GM21360 (cell line): Measurements from ENCODE around the gene TIMM17B.
"Not testable (repeated sequence)": the region's sequence is repeated elsewhere in the genome, so short reads cannot be mapped to it uniquely, and the experiment has no call there.

ENCODE experiments used
- ATAC-seq: cut with Tn5 transposase; IDR thresholded peaks from one replicate; pipeline ENCODE4 v1.9.1; 2021; ENCODE audit warnings: mild to moderate bottlenecking, moderate library complexity; ENCODE audit not compliant: unreplicated experiment

TIMM17B gene

GRCh38 chrX:48897157-48897624, 377 bp downstream of the TIMM17B start:
- peak; percentile 19 for ATAC-seq

- ATAC-seq: no peak
Measured at GRCh38 chrX:48896611-48897011, 957 bp downstream of the TIMM17B start.

GRCh38 chrX:48894891-48895290, 2.7 kb downstream of the TIMM17B start:
- no peak for ATAC-seq

GRCh38 chrX:48893556-48894348, 3.8 kb downstream of the TIMM17B start:
- no peak for ATAC-seq

- ATAC-seq: no peak
Measured at GRCh38 chrX:48892896-48893295, 4.7 kb downstream of the TIMM17B start.

- ATAC-seq: peak; percentile 74
Measured at GRCh38 chrX:48891402-48892288, 5.9 kb downstream of the TIMM17B start.

- peak; percentile 26 for ATAC-seq
Measured at GRCh38 chrX:48890934-48891401, 6.6 kb downstream of the TIMM17B start.

- ATAC-seq: no peak
Measured at GRCh38 chrX:48890296-48890925, 7.2 kb downstream of the TIMM17B start.

- not testable (repeated sequence) for ATAC-seq
Measured at GRCh38 chrX:48886586-48886985, 11.0 kb downstream of the TIMM17B start.

GRCh38 chrX:48883729-48884128, 13.8 kb downstream of the TIMM17B start:
- ATAC-seq: no peak

GRCh38 chrX:48876944-48877343, 20.6 kb downstream of the TIMM17B start:
- not testable (repeated sequence) for ATAC-seq

GRCh38 chrX:48872017-48872416, 25.6 kb downstream of the TIMM17B start:
- ATAC-seq: not testable (repeated sequence)

- ATAC-seq: no peak
Measured at GRCh38 chrX:48864210-48864609, 33.4 kb downstream of the TIMM17B start.

- ATAC-seq: no peak
Measured at GRCh38 chrX:48854898-48855297, 42.7 kb downstream of the TIMM17B start.

GRCh38 chrX:48854121-48854804, 43.3 kb downstream of the TIMM17B start:
- not testable (repeated sequence) for ATAC-seq

- not testable (repeated sequence) for ATAC-seq
Measured at GRCh38 chrX:48853494-48853893, 44.1 kb downstream of the TIMM17B start.

GRCh38 chrX:48852857-48853256, 44.7 kb downstream of the TIMM17B start:
- ATAC-seq: no peak

- ATAC-seq: no peak
Measured at GRCh38 chrX:48848847-48849246, 48.7 kb downstream of the TIMM17B start.
